CD4-positive, alpha-beta T cell (primary cell): ENCODE data around the gene BTBD16. TPM values are rescaled to one million over a fixed set of nuclear protein-coding genes. Genes with fewer than 3 reads are reported as not detected.

Experiments
- ATAC-seq: fragments of 200-7000 bp; cut with Tn5 transposase; one replicate; pipeline ENCODE4 v1.10.0; 2022; ENCODE audit warnings: mild to moderate bottlenecking; ENCODE audit not compliant: poor library complexity
- CTCF ChIA-PET: fragments of 350-600 bp; sonication (Branson Sonifier 250); formaldehyde crosslinking; loops from one replicate; lab custom pipeline; 2021; ENCODE audit warnings: antibody characterized with exemption, inconsistent platforms; lab: Charles Lee
- POLR2A ChIA-PET: fragments of 350-600 bp; sonication (Branson Sonifier 250); formaldehyde crosslinking; loops from one replicate; lab custom pipeline; 2021; ENCODE audit warnings: antibody characterized with exemption, inconsistent platforms; lab: Charles Lee
- DNase-seq, 14 experiments: peaks; one replicate each; pipeline ENCODE4 v3.0.0-alpha.2; 2013 to 2020; ENCODE audit warnings: mixed read lengths in 2 of 14
- H3K27ac ChIP-seq, 2 donors: one replicate each; pipeline versions ENCODE4 v1.5.1 to v1.7.0; 2013; ENCODE audit warnings: low read length in 2 of 2, low read depth in 1 of 2, mild to moderate bottlenecking in 1 of 2
- H3K27me3 ChIP-seq, 2 experiments: 1 replicate in 1 of 2; 2 replicates in 1 of 2; pipeline versions ENCODE4 v1.6.1 to v1.7.0; 2013; ENCODE audit warnings: low read length in 2 of 2, control low read depth in 1 of 2, mild to moderate bottlenecking in 1 of 2, moderate library complexity in 1 of 2; ENCODE audit not compliant: insufficient read depth in 2 of 2, control insufficient read depth in 1 of 2
- H3K36me3 ChIP-seq: one replicate; pipeline ENCODE4 v1.6.1; 2013; ENCODE audit warnings: low read length, control low read depth; ENCODE audit not compliant: insufficient read depth
- H3K4me1 ChIP-seq: one replicate; pipeline ENCODE4 v1.6.1; 2013; ENCODE audit warnings: low read length, control low read depth; ENCODE audit not compliant: insufficient read depth
- H3K4me3 ChIP-seq: one replicate; pipeline ENCODE4 v1.5.1; 2013; ENCODE audit warnings: mild to moderate bottlenecking, low read length, moderate library complexity
- H3K9me3 ChIP-seq, 2 experiments: 1 replicate in 1 of 2; 2 replicates in 1 of 2; pipeline versions ENCODE4 v1.6.1 to v1.7.0; 2013; ENCODE audit warnings: low read length in 2 of 2, mild to moderate bottlenecking in 2 of 2, control low read depth in 1 of 2, moderate library complexity in 1 of 2; ENCODE audit not compliant: control insufficient read depth in 1 of 2, insufficient read depth in 1 of 2
- H3K27ac Mint-ChIP-seq: one replicate; pipeline ENCODE4 v1.8.0; 2020; ENCODE audit warnings: mixed read lengths
- H3K27me3 Mint-ChIP-seq: one replicate; pipeline ENCODE4 v1.8.0; 2021; ENCODE audit warnings: mixed read lengths
- H3K36me3 Mint-ChIP-seq: one replicate; pipeline ENCODE4 v1.8.0; 2021; ENCODE audit warnings: low read depth, mixed read lengths
- H3K4me1 Mint-ChIP-seq: one replicate; pipeline ENCODE4 v1.8.0; 2021; ENCODE audit warnings: low read depth, mixed read lengths
- H3K4me3 Mint-ChIP-seq: one replicate; pipeline ENCODE4 v1.8.0; 2020; ENCODE audit warnings: mild to moderate bottlenecking, mixed read lengths
- H3K9me3 Mint-ChIP-seq: one replicate; pipeline ENCODE4 v1.8.0; 2020; ENCODE audit warnings: mixed read lengths
- CTCF ChIP-seq: fragments of 200-600 bp; IDR thresholded peaks from one replicate; pipeline ENCODE4 v1.8.0; 2022; ENCODE audit warnings: antibody characterized with exemption, mild to moderate bottlenecking
- intact Hi-C, 2 experiments: fragments of 100-400 bp; cut with DNase I in 1 of 2; cut with micrococcal nuclease in 1 of 2; formaldehyde crosslinking; loops; one replicate each; pipeline versions ENCODE4 v1.15.1 to v1.9.0; 2023 to 2025; cut with DNase I, micrococcal nuclease
- total RNA-seq, 174 experiments: library from RNA in 2 of 174; stranded (reverse) in 2 of 174; gene quantifications; one replicate each; pipeline ENCODE4 v1.2.3 and lab custom pipeline; 2021 to 2026

BTBD16 gene
- total RNA-seq, 2 experiments from 2014 or later = not detected

- no peak for DNase-seq
- ChIA-PET POLR2A (no interaction called here), CTCF (no interaction called here)
- intact Hi-C loops = no loop called here
- H3K9me3 ChIP-seq = no peaks in the 10 kb centered on the region
- TF ChIP-seq CTCF = no peak
- no peak overlapping the region for H3K4me3 Mint-ChIP-seq
- no peak overlapping the region for H3K4me3 ChIP-seq
- H3K9me3 Mint-ChIP-seq = no peaks in the 10 kb centered on the region
- ATAC-seq = no peak
- H3K27me3 Mint-ChIP-seq = peaks cover 11% of the 10 kb centered on the region
- no peaks in the 10 kb centered on the region for H3K36me3 ChIP-seq
- peaks cover 7% of the 10 kb centered on the region for H3K4me1 ChIP-seq
- no peaks in the 10 kb centered on the region for H3K36me3 Mint-ChIP-seq
- peaks cover 6% of the 10 kb centered on the region for H3K4me1 Mint-ChIP-seq
- no peak overlapping the region for H3K27ac Mint-ChIP-seq
- no peak overlapping the region for H3K27ac ChIP-seq
- peaks cover 0 to 2% of the 10 kb centered on the region in 2 experiments for H3K27me3 ChIP-seq
Observed at GRCh38 chr10:122338609-122339441, 67.7 kb downstream of the BTBD16 start.

GRCh38 chr10:122341141-122341810 is 70.2 kb downstream of the BTBD16 start:
- POLR2A ChIA-PET = no interaction called here
- no peak for ATAC-seq
- Mint-ChIP-seq H3K36me3 (no peaks in the 10 kb centered on the region), H3K4me1 (peaks cover 6% of the 10 kb centered on the region), H3K27me3 (peaks cover 11% of the 10 kb centered on the region), H3K4me3 (no peak overlapping the region), H3K9me3 (no peaks in the 10 kb centered on the region), H3K27ac (no peak overlapping the region)
- DNase-seq = no peak
- Histone ChIP-seq H3K36me3 (no peaks in the 10 kb centered on the region), H3K9me3 (no peaks in the 10 kb centered on the region), H3K4me3 (no peak overlapping the region), H3K4me1 (peaks cover 7% of the 10 kb centered on the region), H3K27me3 (peaks cover 0 to 2% of the 10 kb centered on the region in 2 experiments), H3K27ac (no peak overlapping the region)
- TF ChIP-seq CTCF = no peak
- CTCF ChIA-PET = no interaction called here
- intact Hi-C loops = no loop called here

- Mint-ChIP-seq H3K27me3 (peaks cover 7% of the 10 kb centered on the region), H3K9me3 (no peaks in the 10 kb centered on the region), H3K27ac (no peak overlapping the region), H3K36me3 (no peaks in the 10 kb centered on the region), H3K4me1 (peaks cover 6% of the 10 kb centered on the region), H3K4me3 (no peak overlapping the region)
- POLR2A ChIA-PET = interaction anchor here (1.0 kb wide), 1 partner anchor 32 kb away, joined by 3 read pairs; the partner anchor contains the start of gene PLEKHA1
- peaks cover 0 to 2% of the 10 kb centered on the region in 2 experiments for H3K27me3 ChIP-seq
- H3K27ac ChIP-seq = no peak overlapping the region
- DNase-seq (peak; percentile 41 to 79 (median 56)), ATAC-seq (peak; percentile 80)
- H3K36me3 ChIP-seq = no peaks in the 10 kb centered on the region
- CTCF ChIA-PET = interaction anchor here (0.6 to 3.6 kb wide), 8 partner anchors 32 to 223 kb away, joined by 3 to 30 read pairs (median 3); partner anchors contain the start of gene PLEKHA1
- peak; percentile 80 for TF ChIP-seq CTCF
- no peak overlapping the region for H3K4me3 ChIP-seq
- no peaks in the 10 kb centered on the region for H3K9me3 ChIP-seq
- peaks cover 7% of the 10 kb centered on the region for H3K4me1 ChIP-seq
- intact Hi-C loops = loop anchor here (1.0 to 2.0 kb wide), 4 partner anchors 44 to 223 kb away; no protein-coding TSS in a partner anchor
Observed at GRCh38 chr10:122342293-122343134, 71.4 kb downstream of the BTBD16 start.
